ENCODE measurements around the gene LAMTOR4.
A peak's percentile ranks its signal among the peaks of the same experiment; 100 is the strongest.

The LAMTOR4 gene
- 47.5 to 53.0 reads per million in 2 donors for total RNA-seq

DNA sequence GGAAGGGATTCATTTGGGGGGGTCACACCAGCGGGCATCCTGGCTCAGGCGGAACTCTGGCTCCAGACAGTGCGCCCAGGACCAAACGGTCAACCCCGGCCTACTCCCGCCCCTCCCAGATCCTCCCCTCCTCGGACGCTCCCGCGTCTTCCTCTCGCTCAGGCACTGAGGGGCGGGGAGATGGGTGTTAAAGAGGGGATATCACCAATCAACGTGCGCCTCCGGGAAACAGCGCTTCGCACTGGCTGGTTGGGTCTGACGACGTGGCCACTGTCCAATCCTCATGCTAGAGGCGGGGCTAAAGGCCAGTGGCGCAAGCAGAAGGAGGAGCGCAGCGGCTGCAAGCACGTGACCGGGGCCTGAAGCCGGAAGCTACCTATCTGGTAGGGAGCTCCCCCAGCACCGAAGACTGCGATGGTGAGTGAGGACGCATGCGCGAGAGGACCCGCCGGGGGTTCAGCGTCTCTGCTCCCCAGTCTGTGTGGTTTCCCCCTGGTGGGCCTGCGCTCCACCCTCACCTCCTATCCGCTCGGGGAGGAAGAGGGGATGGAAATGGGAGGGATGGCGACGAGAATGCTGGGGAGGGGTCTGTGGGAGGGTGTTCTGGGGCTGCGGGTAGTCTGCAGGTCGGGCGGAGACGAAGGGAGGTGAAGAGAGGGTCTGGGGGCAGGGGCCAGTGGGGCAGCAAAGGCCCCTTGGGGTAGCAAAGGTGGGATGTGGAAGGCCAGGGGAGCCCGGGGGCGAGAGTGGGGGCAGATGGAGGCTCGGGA lies at the start of gene LAMTOR4:
LAMTOR4 (plus strand) TSS at position 360 of the 770 bp plus-strand sequence; CDS start at position 415, 55 bp downstream.
- DNase-seq: peak; percentile 87

DNA sequence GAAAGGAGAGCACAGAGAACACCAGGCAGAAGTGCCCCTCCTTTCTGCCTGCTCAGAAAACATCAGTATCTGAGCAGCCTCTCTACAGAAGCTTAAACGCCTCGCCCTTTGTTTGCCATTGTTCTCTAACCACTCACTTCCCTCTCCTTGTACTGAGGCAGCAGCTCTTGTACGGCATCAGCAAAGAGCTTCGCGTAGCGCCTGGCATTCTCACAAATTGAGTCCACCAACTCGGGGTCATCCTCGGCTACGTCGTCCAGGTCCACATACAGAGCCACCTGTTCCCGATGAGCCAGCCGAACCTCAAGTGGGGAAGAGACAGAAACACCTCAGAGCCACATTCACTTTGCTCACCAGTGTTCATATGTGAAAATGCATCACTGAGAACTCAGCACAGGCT lies 49.3 kb upstream of the LAMTOR4 start:
- no peak for DNase-seq

DNA sequence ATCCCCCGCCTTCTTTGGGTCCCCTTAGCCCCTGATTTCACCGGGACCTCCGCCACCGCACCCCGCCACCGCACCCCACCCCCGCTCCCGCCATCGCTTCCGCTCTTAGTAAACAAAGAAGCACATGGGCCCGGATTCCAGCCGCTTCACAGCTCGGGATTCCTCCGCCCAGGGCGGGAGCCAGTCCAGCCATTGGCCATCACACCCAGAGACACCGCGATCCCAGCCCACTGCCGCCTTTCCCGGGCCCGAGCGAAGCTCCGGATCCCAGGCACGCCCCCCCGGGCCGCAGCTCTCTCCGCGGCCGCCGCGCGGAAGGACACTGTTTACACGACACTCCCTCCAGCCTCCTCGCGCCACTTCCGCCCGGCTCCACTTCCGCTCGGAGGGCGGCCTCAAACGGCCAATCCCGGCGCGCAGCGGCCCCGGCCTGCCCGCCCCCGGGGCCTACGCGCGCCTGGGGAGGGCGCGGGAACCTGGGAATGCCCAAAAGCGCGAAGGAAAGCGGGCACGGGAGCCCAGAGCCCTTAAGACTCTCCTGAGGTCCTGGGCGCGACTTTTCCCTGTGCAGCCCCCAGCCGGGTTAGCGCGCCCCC lies 48.2 kb upstream of the LAMTOR4 start:
- DNase-seq: peak; percentile 86

DNA sequence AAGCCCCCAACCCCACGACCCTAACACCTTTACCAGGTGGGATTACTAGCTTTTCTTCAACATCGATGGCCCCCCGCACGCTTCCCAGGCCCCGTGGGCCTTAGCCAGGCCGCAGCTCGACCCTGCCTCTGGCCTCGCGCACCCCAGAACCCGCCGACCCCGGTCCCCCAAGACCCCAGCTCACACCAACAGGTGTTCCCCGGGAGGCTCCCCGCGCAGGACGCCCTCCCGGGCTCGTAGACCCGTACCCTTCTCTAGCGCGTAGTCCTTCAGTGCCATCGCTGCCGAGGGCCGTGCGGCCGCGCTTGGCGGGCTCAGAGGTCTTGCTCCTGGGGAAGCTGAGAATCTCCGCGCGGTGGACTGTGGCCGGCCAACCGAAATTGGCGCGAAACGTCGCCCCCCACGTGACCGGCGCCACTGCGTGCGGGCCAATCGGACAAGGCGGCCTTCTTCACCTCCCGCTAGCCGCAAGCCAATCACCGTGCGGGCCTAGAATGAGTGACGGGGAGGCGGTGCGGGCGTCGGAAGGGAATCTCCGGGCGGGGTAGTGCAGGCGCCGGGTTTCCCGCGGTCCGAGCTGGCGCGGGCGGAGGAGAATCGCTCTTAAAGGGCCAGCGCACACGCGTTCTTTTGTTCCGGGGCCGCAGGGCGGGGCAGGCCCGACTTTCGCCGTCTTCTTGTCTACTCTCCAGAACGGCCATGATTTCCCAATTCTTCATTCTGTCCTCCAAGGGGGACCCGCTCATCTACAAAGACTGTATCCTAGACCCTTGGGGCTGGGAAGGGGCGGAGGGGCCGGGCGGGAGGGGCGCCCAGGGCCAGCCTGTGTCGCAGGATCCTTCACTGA lies 47.5 kb upstream of the LAMTOR4 start, which contains the start of the genes AP4M1 and MCM7:
AP4M1 (plus strand) TSS at position 628 of the 847 bp plus-strand sequence; CDS start at position 700, 72 bp downstream.
MCM7 (minus strand) TSS at position 382 of the 847 bp plus-strand sequence; CDS start at position 279, 103 bp downstream.
- DNase-seq: peak; percentile 95

DNA sequence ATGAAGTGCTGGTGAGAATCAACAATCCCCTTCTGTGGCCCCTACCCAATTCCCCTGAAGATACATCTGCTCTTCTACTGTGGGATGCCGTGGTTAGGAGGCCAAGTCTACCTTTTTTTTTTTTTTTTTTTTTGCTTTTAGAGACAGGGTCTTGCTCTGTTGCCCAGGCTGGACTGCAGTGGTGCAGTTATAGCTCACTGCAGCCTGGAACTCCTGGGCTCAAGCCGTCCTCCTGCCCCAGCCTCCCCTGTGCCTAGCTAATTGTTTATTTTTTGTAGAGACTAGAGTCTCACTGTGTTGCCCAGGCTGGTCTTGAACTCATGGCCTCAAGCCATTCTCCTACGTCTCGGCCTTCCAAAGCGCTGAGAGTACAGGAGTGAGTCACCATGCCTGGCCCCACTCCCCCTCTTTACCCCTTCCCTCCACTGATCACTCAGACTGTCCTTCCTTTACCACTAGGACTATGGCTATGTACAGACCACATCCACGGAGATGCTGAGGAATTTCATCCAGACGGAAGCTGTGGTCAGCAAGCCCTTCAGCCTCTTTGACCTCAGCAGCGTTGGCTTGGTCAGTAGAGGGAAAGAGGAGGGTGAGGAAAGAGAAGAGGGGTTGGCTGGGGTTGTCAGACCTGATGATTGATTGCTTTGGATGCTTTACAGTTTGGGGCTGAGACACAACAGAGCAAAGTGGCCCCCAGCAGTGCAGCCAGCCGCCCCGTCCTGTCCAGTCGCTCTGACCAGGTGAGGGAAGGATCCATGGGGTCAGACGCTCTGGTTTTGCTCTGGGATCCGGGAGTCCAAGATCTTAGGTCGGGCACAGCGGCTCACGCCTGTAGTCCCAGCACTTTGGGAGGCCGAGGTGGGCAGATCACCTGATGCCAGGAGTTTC lies 45.5 kb upstream of the LAMTOR4 start:
- no peak for DNase-seq

DNA sequence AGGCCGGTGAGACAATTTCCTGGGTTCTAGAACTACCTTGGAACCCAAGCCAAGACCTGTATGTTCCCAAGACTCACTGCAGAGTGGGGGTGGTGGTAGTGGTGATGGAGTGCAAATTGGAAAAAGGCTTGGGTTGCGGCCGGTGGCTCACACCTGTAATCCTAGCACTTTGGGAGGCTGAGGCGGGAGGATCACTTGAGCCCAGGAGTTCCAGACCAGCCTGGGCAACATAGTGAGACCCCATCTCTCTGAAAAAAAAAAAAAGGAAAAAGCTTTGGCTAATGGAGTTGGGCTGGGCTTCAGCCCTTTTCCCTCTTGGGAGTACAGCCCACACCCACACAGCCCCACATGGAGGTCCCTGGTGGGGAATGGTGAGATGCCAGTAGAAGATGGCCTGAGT lies 43.2 kb upstream of the LAMTOR4 start:
- DNase-seq: no peak

DNA sequence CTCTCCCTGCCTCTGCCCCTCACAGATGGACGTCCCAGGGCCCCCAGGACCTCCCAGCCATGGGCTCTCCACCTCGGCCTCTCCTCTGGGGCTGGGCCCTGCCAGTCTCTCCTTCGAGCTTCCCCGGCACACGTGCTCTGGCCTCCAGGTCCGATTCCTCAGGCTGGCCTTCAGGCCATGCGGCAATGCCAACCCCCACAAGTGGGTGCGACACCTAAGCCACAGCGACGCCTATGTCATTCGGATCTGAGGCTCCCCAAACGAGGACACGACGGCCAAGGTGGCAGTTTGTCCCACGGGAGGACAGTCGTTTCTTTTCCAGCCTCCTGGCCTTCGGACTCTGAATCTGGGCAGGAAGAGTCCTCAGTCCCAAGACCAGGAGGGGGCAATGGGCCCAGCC lies 42.1 kb upstream of the LAMTOR4 start:
- no peak for DNase-seq

DNA sequence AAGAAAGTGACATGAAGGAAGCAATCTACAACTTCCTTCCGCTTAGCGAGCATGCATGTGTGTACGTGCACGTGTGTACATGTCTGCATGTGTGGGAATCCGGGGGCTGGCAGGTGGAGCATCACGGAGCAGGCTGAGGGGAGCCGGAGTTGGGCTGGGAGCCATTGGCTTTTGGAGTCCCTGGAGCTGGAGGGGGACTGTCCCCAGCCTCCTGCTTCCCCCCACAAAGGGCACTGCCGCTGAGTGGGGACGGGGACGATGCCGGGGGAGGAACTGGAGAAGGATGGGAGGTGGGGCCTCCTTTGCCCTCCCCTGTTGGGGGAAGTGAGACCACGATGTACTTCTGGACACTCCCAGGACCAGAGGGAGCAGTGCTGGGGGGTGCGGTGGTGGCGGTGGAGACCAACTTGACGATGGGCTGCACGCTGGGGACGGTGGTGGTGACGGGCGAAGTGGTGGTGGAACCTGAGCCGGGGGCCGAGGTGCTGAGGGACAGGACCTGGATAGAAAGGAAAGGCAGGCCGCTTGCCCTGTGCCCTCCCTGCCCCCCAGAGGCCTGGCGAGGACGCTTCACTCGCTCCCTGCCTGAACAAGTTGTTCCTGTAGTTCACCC lies 41.5 kb upstream of the LAMTOR4 start:
- DNase-seq: no peak

DNA sequence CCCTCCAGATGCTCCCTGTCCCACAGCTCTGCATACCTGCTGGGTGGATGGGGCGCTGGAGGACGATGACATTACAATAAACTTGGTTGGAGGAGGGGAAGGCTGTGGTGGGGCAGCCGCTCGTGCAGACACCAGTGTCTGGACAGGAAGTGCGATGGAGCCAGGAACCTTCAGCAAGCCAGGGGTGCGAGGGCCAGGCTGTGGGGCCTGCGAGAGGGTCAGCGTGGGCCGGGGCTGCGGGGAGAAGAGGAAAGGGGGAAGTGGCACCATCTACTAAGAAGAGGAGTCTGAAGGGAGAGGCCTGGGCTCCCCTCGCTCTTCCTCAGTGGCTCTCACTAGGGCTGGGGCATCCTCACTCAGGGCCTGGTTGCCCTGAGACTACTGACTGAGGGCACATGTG lies 40.8 kb upstream of the LAMTOR4 start:
- DNase-seq: no peak

DNA sequence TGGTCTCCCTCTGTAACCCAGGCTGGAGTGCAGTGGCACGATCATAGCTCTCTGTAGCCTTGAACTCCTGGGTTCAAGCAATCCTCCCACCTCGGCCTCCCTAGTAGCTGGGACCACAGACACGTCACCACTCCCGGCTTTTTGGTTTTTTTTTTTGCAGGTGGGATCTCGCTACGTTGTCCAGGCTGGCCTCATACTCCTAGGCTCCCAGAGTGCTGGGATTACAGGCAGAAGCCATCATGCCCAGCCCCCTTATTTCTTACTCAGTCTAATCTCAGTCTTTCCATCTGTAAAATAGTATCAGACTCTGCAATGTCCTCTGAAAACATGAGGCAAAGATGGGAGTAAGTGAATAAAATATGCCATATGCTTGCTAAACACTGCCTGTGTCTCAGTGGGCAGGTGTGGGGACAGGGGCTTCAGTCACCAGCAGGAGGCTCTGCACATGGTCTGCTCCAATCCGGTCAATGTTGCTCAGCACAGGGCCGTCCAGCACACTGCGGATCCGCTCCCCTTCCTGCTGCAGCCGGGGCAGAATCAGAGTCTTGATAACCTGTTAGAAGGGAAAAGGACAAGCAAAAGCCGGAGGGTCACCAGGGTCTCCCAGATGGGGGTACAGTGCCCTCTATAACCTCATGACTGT lies 39.1 kb upstream of the LAMTOR4 start:
- DNase-seq: no peak

DNA sequence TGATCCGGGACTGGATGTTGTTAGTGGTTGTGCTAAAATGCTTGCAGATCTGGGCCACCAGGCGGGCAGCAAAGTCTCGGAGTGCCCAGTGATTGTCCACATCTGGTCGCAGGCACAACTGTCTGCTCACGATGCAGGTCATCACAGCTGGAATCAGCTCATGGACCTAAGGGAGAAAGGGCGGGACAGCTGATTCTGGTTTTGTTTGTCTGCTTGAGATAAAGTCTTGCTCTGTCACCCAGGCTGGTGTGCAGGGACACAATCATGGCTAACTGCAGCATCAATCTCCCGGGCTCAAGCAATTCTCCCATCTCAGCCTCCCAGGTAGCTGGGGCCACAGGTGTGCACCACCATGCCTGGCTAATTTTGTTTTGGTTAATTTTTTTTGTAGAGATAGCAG lies 37.6 kb upstream of the LAMTOR4 start:
- no peak for DNase-seq

DNA sequence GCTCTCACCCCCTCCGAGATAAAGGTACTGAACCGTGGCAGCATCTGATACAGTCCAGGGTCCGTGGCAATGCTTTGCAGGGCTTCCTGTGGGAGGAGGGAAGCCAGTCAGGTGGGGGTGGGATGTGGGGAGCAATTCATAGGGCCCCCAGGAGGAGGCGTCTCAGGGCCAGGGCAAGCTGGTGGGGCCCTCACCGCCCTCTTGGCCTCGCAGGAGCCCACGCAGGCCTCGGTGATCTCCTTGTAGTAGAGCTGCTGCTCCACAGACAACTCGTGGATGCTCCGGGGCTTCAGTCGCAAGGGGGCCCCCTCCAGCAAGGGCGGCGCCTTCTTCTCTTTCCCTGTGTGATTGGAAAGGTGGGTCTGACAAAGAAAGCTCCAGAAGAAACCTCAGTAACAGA lies 36.8 kb upstream of the LAMTOR4 start:
- DNase-seq: no peak

DNA sequence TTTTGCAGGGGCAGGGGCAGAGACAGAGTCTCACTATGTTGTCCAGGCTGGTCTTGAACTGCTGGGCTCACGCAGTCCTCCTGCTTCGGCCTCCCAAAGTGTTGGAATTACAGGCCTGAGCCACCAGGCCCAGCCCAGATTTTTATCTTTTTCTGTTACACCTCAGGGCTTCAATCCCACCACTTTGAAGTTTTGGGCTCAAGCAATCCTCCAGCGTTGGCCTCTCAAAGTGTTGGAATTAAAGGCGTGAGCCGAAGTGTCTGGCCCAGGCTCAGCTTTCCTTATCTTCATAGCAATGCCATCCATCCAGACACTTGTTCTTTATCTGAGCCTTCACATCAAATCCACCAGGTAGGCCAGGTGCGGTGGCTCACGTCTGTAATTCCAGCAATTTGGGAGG lies 33.7 kb upstream of the LAMTOR4 start:
- DNase-seq: no peak

DNA sequence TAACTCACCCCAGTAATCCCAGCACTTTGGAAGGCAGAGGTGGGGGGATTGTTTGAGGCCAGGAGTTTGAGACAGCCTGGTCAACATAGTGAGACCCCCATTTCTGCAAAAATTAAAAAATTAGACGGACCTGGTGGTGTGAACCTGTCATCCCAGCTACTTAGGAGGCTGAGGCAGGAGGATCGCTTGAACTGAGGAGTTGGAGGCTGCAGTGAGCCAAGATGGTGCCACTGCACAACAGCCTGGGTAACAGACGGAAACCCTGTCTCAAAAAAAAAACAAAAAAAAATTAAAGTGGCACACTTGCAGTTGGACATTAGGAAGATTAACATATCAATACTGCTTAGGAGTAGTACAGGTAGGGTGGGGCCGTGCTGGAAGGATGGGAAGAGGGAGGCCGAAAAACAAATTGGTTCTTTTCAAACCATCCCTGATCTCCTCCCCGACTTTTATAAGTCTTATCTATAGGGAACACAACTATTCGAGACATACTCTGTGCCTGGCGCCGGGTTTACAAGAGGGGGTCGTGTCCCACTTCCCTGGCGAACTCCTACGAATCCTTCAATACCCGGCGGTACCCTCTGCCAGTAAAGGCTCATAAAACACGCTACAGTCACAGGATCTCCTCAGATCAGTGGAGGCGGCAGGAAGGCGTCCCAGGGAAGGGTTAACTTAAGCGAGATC lies 30.2 kb upstream of the LAMTOR4 start:
- DNase-seq: no peak

DNA sequence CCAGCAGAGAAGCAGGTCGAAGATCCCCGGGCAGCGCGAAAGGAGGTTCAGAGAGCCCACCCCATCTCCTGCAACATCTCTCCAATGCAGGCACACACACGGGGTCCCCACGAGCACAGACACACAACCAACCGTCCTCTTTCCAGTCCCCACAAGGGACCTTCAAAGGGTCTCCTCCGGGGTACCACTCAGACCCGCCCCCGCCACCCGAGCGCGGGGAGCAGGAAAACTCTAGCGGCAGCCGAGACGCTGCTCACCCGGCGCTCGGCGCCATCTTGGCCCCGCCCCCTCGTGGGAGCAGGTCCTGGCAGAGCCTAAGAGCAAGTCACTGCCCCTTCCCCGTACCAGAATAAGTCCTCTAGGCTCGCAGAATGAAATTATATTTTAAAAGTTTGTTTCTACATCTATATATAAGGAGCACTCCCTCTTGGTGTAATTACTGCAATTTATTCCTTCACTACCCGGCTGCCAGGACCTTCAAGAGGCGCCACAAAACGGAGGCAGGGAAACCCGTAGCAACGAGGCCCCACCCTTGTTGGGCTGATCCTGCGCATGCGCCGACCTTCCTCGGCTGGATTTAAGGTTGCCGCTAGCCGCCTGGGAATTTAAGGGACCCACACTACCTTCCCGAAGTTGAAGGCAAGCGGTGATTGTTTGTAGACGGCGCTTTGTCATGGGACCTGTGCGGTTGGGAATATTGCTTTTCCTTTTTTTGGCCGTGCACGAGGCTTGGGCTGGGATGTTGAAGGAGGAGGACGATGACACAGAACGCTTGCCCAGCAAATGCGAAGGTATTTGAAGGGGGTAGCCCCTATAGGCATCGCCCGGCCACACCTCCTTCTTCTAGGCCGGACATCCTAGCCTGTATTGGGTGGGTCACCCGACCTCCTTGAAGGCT lies 29.4 kb upstream of the LAMTOR4 start, which contains the start of the genes CNPY4 and TAF6:
CNPY4 (plus strand) TSS at position 563 of the 898 bp plus-strand sequence; CDS start at position 674, 111 bp downstream.
TAF6 (minus strand) TSS at position 287 of the 898 bp plus-strand sequence. CDS start 5,149 bp downstream, outside the sequence.
- peak; percentile 78 for DNase-seq

DNA sequence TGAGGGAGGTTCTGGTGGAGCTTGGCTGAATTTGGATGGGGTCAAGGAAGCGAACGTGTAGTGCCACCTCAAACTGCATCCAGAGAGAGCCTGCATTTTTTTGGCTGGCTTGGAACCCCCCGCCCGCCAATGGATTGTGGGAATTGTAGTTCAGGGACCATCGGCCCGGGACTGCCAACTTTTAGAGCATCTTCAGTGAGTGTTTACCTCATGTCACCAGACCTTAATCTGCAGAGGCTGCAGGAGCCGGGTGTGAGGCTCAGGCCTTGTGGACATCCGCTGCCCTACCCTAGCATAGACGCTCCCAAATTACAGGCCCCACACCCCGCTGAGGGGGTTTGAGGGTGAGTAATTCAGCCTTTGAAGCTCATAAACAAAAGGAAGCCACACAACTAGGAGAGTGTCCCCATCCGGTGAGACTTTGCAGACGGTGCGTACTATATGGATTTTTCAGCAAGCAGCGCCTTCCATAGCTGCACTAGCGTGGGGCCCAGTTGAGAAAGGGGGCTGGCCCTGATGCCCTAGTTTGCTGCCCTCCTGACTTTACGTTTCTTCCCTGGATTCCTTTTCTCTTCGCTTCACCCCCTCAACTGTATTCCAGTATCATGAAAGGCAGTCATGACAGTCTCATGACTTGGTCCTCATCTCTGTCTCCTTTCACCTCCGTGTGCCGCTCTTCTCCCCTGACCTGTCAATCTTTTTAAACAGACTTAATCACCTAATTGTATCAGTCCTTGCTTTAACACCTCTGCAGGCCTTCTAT lies 28.6 kb upstream of the LAMTOR4 start:
- no peak for DNase-seq

DNA sequence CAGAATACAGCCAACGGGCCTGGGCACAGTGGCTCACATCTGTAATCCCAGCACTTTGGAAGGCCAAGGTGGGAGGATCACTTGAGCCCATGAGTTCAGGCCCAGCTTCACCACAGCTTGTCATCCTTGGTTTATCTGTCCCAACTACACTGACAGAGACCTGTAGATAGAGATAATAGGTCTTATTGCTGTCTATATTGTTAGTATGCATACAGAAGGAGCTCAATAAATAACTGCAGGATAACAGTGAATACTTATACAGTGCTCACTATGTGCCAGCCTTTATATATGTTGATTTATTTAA lies 28.0 kb upstream of the LAMTOR4 start:
- DNase-seq: no peak

DNA sequence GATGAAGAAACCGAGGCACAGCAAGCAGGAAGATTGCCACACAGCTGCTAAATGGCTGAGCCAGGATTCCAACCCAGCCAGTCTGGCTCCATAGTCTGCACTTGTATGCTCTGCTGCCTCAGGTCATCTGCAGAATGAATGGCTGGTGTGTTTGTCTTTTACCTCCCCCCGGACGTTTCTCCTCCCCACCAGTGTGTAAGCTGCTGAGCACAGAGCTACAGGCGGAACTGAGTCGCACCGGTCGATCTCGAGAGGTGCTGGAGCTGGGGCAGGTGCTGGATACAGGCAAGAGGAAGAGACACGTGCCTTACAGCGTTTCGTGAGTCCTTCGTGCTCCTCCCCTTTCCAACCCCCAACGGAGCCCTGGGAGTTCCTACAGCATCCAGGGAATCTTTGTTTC lies 26.7 kb upstream of the LAMTOR4 start:
- DNase-seq: no peak

DNA sequence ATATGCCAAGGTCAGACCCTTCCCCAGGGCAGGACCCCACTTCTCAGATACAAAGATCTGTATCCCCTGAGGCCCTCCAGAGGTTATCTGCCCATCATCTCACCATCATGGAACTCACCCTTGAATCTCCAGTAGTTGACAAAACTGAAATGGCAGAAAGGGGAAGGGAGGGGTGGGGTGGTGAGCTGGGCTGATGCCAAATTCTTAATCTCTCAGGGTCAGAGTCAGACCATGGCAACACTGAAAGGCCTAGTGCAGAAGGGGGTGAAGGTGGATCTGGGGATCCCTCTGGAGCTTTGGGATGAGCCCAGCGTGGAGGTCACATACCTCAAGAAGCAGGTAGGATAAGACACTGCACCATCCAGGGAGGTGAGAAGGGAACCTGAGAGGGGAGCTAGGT lies 26.1 kb upstream of the LAMTOR4 start:
- no peak for DNase-seq
